Activated T-helper 9 cell treated with anti-CD3 and anti-CD28 coated beads, Interleukin-2, amount 50 U/mL, for 16 hours (primary cell): ENCODE results near the gene TEX35.
A peak's percentile ranks its signal among the peaks of the same experiment; 100 is the strongest.

Experiments
- DNase-seq: peaks from one replicate; pipeline ENCODE4 v3.0.0-alpha.2; 2020; ENCODE audit warnings: low read depth

TEX35 gene

DNA sequence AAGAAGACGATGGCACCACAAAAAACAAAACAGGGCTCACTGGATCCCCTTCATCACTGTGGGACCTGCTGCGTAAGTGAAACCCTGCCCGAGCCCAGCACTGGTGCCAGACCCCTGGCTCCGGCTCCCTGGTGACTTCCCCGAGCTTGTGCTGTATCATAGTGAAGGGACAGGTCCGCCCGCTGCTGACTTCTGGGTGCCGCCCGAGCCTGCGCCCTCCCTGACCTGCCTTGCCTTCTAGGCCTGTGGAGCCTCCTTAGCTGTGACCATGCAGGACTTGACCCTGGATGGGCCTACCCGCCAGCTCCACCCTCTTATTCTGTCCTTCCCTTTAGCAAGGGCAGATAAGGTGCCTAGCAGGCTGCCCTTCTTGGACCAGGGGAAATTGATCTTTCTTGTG, 7.9 kb downstream of the TEX35 start:
- no peak for DNase-seq

- DNase-seq, result no peak
Measured at GRCh38 chr1:178521241-178521640, 8.3 kb downstream of the TEX35 start.

DNA sequence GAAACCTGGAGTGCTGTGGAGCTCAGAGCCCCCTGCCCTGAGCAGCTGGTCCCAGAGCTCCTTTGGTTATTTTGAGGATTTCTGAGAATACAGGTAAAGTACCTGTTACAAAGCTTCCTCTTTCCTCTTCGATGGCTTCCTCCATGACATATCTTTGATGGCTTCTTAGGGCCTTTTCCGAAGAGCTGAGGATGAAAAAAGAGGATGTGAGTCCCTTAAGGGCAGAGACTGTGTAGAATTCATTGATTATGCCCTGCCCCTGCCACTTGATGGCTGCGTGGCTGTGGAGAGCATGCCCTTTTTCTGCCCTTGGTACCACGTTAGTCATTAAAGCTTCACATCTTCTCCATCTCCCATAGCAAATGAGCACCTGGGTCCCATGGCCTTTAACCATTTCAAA, 14.2 kb downstream of the TEX35 start:
- no peak for DNase-seq

DNA sequence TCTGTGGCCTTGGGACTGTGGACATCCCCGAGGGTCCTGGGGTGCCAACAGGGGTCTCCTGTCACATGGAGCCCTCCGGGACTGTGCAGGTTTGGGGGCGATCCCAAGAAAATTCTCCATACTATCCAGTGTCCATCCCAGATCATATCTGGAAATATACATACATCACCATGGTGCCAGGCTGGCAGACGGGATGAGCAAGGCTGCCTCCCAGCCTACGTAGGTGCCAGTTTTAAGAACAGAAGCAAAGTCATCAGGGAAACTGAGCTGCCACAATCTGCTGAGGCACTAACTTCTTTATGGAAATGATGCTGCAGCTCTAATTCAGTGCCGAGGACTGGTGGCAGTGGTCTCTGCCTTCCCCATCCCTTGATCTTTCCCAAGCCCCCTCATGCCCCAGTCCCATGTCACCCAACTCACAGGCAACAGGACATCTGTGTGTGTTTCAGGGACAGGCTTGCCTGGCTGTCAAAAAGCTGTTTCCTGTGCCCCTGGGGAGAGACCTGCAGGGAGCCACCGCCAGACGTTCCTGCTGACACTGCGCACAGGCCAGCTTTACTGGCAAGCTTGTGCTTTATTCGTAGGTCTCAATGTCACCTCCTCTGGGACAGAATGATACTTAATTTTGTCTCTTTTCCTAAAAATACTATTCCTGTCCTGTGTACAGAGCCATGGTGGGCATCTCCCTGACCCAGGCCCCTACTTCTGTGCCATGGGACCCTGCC, 15.5 kb downstream of the TEX35 start:
- DNase-seq, result no peak

DNA sequence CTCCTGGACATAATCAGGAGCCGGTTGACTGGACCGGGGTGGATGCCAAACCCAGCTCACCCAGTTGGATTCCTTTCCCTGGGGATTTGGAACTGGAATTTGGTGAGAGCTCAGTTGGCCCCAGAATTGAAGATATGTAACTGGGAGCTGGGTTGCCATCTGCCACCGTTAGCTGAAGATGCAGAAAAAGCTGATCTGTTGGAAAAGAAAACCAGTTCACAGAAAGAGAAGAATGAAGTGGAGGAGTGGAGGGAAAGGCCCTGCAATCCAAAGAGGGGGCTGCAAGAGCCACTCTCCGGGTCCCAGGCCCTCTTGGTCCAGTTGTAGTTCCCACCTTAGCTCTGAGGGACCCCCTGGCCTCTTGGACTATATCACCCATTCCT, 16.0 kb downstream of the TEX35 start:
- no peak for DNase-seq

DNA sequence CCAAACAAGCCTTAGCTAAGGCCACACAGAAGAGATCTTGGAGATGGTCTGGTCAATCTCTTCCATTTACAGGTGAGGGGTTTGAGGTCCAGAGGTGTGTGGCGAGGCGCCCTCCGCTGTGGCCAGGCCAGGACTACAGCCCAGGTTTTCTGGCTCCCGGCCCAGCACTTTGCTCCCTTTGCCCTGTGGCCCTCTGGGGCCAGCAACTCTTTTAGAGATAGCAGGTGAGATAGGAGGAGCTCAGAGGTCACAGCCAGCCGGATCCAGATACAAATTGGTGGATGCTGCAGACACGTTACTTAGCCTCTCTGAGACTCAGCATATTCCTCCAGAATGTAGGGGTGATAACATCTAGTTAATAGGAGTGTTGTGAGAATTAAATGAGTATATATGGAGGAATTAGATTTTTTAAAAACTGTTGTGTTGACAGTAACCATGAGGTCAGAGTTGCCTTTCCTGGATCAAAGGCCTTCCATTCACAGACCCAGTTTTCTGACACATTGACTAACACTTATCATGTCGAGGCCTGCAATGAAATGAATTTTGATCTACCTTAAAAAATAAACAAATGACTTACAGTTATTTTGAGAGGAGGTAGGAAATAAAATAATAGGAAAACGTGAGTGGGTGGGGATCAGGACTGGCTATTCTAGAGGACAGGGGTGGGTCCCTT, 16.6 kb downstream of the TEX35 start:
- DNase-seq, result no peak

GRCh38 chr1:178530037-178530402, 17.1 kb downstream of the TEX35 start:
- no peak for DNase-seq

DNA sequence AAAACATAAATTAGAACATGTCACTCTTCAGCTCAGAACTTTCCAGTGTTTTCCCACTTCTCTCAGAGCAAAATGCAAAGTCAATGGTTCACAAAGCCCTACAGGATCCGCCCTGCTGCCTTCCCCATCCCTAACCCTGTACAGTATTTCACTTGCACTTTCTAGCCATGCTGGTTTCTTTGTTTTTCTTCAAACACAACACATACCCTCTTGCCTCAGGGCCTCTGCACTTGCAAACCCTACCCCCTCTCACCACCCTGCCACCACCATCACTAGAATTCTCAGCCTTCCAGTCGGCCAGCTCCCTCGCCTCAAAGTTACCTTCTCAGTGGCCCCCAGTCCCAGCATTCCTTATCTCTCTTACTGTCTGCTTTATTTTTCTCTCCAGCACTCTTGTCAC, 17.6 kb downstream of the TEX35 start:
- no peak for DNase-seq

- DNase-seq, result no peak
Measured at GRCh38 chr1:178531887-178532286, 19.0 kb downstream of the TEX35 start.

GRCh38 chr1:178532392-178532791, 19.5 kb downstream of the TEX35 start:
- DNase-seq, result peak; percentile 48

- DNase-seq, result no peak
Measured at GRCh38 chr1:178533121-178533946, 20.4 kb downstream of the TEX35 start.

- DNase-seq, result no peak
Measured at GRCh38 chr1:178534137-178534868, 21.4 kb downstream of the TEX35 start.

DNA sequence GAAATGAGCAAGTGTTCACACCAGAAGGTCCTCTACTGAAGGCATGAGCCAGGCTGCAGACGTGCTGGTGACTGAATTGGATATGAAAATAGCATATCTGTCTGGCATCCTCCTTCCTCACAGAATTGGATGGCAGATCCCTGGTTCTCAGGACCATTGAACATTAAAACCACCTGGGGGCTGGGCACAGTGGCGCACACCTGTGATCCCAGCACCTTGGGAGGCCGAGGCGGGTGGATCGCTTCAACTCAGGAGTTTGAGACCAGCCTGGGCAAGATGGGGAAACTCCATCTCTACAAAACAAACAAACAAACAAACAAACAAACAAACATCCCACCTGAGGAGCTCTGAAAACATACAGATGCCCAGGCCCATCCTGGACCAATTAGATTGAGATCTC, 23.4 kb downstream of the TEX35 start:
- DNase-seq, result no peak

- DNase-seq, result no peak
Measured at GRCh38 chr1:178536844-178537371, 24.0 kb downstream of the TEX35 start.

GRCh38 chr1:178537382-178538090, 24.6 kb downstream of the TEX35 start:
- no peak for DNase-seq

GRCh38 chr1:178538192-178538916, 25.4 kb downstream of the TEX35 start:
- no peak for DNase-seq

GRCh38 chr1:178539291-178539690, 26.4 kb downstream of the TEX35 start:
- DNase-seq, result no peak

DNA sequence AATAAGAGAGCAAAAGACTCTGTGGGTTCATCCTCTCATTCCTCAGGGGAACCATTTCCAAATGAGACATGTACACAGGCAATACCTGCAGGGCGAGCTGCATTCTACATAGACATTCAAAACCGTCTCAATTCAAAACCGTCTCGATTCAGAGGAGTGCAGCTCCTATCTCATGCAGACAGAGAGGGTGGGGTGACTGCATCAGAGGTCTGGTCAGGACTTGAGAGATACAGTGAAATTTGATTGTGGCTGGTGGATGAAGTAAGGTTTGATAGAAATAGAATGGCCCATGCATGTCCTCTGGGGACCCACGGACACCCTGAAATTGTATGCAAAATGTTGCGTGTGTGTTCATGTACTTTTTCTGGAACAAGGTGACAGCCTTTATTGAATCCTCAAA, 27.3 kb downstream of the TEX35 start:
- no peak for DNase-seq

DNA sequence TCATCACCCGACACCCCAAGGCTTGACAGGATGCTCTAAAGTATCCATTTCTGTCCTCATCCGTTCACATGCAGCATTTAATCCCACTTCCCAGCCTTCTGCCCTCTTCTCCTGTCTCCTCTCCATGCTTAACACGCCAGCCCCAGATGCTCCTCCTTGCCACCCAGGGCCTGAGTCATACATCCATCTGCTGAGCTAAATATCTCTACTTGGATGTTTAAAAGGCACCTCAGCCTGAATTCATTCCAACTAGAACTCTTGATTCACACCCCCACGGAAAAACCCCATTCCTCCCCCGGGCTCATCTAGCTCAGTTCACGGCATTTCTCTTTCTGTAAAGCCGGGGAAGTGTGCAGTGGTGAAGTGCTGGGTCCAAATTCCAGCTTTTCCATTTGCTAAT, 27.7 kb downstream of the TEX35 start:
- no peak for DNase-seq

DNA sequence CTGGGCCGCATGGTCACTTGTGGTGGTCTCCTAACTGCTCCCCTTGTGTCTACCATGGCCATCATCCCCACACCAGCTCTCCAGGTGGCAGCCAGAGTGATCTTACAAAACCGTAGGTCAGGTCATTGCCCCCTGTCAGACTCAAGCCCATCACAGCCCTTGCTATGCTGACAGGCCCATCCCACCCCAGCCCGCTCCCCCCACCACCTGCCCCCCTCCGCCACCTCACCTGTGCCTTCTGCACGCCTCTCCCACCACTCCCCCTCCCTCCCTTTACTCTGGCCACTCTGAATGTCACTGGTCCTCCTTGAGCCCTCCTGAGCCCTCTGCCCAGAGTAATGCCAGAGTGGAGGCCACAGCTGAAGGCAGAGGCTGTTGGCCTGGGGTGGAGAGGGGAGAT, 28.5 kb downstream of the TEX35 start:
- DNase-seq, result no peak
